ENCODE measurements around the gene EN1.

DNA sequence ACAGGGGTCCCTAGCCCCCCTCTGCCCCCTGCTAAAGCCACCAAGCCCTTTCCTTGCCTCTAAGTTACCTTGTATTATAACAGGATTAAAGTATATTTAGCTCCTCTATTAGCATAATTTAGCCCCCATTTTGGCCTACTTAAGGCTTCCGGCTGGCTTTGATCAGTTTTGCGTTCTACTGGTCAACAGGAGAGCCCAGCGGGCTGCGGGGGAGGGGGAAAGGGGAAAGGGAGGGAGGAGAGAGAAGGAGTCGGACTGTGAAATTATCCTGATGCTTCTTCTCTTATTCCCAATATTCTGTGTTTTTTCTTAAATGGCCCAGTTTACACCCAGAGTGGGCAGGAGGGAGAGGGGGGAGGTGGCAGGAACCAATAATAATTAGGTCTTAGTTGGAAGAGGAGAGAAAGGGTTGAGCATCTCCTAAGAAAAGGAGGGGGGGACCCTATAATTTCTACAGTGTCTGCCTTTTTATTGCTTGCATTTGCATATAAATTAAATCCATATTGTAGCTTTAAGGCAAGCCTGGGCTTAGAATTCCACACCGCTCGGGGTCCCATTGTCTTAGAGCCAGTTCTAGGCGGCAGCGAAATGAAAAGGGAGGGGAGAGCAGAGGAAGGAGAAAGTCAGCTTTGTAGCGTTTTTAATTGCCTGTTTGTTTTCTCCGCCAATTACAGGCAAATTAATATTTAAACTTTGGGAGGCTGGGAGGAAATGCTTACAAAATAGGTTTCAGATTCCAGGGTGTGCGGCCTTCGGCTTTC, 39.6 kb downstream of the EN1 start:
- TF ChIP-seq, protein P1, sequence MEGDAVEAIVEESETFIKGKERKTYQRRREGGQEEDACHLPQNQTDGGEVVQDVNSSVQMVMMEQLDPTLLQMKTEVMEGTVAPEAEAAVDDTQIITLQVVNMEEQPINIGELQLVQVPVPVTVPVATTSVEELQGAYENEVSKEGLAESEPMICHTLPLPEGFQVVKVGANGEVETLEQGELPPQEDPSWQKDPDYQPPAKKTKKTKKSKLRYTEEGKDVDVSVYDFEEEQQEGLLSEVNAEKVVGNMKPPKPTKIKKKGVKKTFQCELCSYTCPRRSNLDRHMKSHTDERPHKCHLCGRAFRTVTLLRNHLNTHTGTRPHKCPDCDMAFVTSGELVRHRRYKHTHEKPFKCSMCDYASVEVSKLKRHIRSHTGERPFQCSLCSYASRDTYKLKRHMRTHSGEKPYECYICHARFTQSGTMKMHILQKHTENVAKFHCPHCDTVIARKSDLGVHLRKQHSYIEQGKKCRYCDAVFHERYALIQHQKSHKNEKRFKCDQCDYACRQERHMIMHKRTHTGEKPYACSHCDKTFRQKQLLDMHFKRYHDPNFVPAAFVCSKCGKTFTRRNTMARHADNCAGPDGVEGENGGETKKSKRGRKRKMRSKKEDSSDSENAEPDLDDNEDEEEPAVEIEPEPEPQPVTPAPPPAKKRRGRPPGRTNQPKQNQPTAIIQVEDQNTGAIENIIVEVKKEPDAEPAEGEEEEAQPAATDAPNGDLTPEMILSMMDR (IDR thresholded peaks at IDR 0.05), result no peak
- no peak for TF ChIP-seq POLR2A (IDR thresholded peaks at IDR 0.05)
